Spleen (tissue), 7 donors: Measurements from ENCODE around the gene SMPD2.

Experiments
- CTCF ChIP-seq, 11 experiments: fragments of 200-600 bp in 7 of 11; fragments of 450-650 bp in 4 of 11; sonication (generic) in 4 of 11; IDR thresholded peaks in 8 of 11; conservative IDR thresholded peaks in 3 of 11; 1 replicate in 7 of 11; 2 replicates in 4 of 11; pipeline versions ENCODE4 v1.4.0 to v1.8.0; 2016 to 2021; ENCODE audit warnings: antibody characterized with exemption in 11 of 11, inconsistent platforms in 4 of 11, mild to moderate bottlenecking in 1 of 11
- POLR2A ChIP-seq, 3 donors: fragments of 450-650 bp; IDR thresholded peaks; one replicate each; pipeline ENCODE4 v1.5.1; 2017; ENCODE audit warnings: antibody characterized with exemption in 3 of 3, mild to moderate bottlenecking in 1 of 3
- donor health status: DM: no; HTN: no; CAD: no; lungs with moderate emphysema.
- donor health status: DM: no; HTN: no; CAD: no.
- donor health status: DM: no; HTN: no; CAD: no.

DNA sequence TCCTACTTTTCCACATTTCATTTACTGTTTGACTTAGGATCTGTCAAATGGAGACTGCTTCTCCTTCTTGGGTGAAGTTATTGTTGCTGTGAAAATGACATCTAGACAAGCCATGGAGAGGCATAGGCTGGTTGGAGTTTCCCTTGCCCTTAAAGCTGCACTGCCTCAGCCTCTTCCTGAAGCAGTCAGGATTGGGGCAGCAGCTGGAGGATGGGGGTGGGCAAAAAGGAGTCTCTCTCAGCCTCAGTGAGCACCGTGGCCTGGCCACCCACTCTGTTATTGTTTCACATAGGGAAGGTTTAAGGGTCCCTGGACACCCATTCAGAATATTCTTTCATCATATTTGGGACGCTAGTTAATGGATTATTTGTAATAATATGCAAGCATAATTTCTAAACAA, 50.2 kb downstream of the SMPD2 start:
- TF ChIP-seq POLR2A (IDR thresholded peaks at IDR 0.05) (no peak), CTCF (IDR thresholded peaks at IDR 0.05 in 8 of 11, conservative IDR thresholded peaks at IDR 0.05 in 3 of 11) (no peak)
